ENCODE results near the gene RAB3GAP1.
"Not testable (repeated sequence)": the region's sequence is repeated elsewhere in the genome, so short reads cannot be mapped to it uniquely, and the experiment has no call there.

Gene RAB3GAP1

GRCh38 chr2:135113322-135113721 lies 61.2 kb downstream of the RAB3GAP1 start:
- no peak for DNase-seq

- no peak for DNase-seq
Measured at GRCh38 chr2:135119582-135119981, 67.5 kb downstream of the RAB3GAP1 start.

GRCh38 chr2:135121016-135121657 lies 69.0 kb downstream of the RAB3GAP1 start:
- DNase-seq = no peak

- DNase-seq = not testable (repeated sequence)
Measured at GRCh38 chr2:135121658-135122039, 69.6 kb downstream of the RAB3GAP1 start.

- DNase-seq = no peak
Measured at GRCh38 chr2:135124924-135125886, 73.1 kb downstream of the RAB3GAP1 start.

GRCh38 chr2:135125940-135126339 lies 73.8 kb downstream of the RAB3GAP1 start:
- no peak for DNase-seq

GRCh38 chr2:135130751-135131150 lies 78.7 kb downstream of the RAB3GAP1 start:
- no peak for DNase-seq

- no peak for DNase-seq
Measured at GRCh38 chr2:135132314-135132713, 80.2 kb downstream of the RAB3GAP1 start.

GRCh38 chr2:135140606-135141005 lies 88.5 kb downstream of the RAB3GAP1 start:
- DNase-seq = no peak

GRCh38 chr2:135142323-135142722 lies 90.2 kb downstream of the RAB3GAP1 start:
- no peak for DNase-seq

GRCh38 chr2:135144343-135144742 lies 92.3 kb downstream of the RAB3GAP1 start:
- no peak for DNase-seq

- no peak for DNase-seq
Measured at GRCh38 chr2:135149251-135149650, 97.2 kb downstream of the RAB3GAP1 start.

- DNase-seq = no peak
Measured at GRCh38 chr2:135150725-135151124, 98.6 kb downstream of the RAB3GAP1 start.

- DNase-seq = no peak
Measured at GRCh38 chr2:135151615-135152014, 99.5 kb downstream of the RAB3GAP1 start.

GRCh38 chr2:135152361-135152760 lies 100.3 kb downstream of the RAB3GAP1 start:
- no peak for DNase-seq

- DNase-seq = no peak
Measured at GRCh38 chr2:135154962-135155361, 102.9 kb downstream of the RAB3GAP1 start.

- DNase-seq = no peak
Measured at GRCh38 chr2:135157856-135158255, 105.8 kb downstream of the RAB3GAP1 start.

- no peak for DNase-seq
Measured at GRCh38 chr2:135159191-135159590, 107.1 kb downstream of the RAB3GAP1 start.

- DNase-seq = no peak
Measured at GRCh38 chr2:135162377-135162776, 110.3 kb downstream of the RAB3GAP1 start.

GRCh38 chr2:135162786-135163185 lies 110.7 kb downstream of the RAB3GAP1 start:
- no peak for DNase-seq

- DNase-seq = no peak
Measured at GRCh38 chr2:135163306-135163705, 111.2 kb downstream of the RAB3GAP1 start.

- DNase-seq = no peak
Measured at GRCh38 chr2:135163901-135164300, 111.8 kb downstream of the RAB3GAP1 start.

GRCh38 chr2:135164431-135164830 lies 112.3 kb downstream of the RAB3GAP1 start:
- DNase-seq = no peak

GRCh38 chr2:135167273-135167672 lies 115.2 kb downstream of the RAB3GAP1 start:
- DNase-seq = no peak

Measured in NCI-H2171 (cell line).